Measurements from ENCODE around the gene SRGAP1.
"Not testable (repeated sequence)": the region's sequence is repeated elsewhere in the genome, so short reads cannot be mapped to it uniquely, and the experiment has no call there.

The SRGAP1 gene

DNA sequence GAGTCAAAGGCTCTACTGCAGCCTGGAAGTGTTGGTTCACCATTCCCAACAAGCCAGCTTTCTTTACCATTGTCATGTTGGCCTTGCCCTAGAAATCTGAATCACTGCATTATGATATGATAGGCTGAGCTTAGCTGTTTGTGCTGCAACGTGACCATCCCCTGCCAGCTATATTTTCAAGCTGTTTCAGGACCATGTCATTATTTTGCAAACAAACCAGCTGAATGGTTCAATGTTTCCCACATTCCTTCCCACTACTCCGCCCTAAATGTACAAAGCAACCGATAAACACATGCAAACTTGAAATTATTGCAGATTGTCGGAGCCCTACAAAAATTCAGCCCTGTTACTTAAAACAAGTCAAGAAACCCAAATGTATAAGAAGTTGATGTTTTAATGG is 241.5 kb downstream of the SRGAP1 start:
- DNase-seq (ENCODE audit: low spot score): peak; percentile 26

DNA sequence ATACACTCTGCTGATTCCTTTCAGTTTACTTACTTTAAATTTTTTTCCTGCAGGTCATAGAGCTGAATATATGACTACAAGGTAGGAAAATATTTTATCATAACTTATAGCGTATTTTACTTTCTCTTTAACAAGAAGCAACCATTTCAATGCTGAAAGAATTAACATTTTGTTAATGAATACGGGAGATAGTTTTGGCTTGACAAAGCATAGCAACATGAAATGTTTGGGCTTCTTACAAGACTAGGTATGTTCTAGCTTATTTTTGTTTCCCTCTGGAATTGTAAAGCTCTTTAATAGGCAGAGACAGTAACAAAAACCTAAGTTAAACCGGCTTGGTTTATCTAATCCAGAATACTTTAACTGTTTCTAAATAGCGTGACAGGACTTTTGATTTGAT is 242.4 kb downstream of the SRGAP1 start:
- DNase-seq (ENCODE audit: low spot score): no peak

DNA sequence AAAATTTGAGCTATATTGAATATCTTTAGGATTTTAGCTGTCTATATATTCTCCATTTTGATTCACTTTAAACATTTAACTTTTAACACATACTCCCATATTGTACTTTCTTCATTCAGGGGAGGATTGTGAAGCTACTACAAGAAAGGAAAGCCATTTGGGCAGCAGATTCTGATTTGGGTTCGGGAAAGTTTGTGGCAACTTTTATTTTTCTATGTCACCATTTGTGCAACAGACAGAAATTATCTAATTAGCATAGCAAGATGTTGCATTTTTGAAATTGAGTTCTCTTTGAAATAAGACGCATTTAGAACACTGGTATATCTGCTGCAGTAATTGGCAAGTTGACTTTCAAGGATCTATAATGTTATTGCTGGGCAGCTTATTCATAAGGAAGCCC is 243.3 kb downstream of the SRGAP1 start:
- no peak for DNase-seq (ENCODE audit: low spot score)

DNA sequence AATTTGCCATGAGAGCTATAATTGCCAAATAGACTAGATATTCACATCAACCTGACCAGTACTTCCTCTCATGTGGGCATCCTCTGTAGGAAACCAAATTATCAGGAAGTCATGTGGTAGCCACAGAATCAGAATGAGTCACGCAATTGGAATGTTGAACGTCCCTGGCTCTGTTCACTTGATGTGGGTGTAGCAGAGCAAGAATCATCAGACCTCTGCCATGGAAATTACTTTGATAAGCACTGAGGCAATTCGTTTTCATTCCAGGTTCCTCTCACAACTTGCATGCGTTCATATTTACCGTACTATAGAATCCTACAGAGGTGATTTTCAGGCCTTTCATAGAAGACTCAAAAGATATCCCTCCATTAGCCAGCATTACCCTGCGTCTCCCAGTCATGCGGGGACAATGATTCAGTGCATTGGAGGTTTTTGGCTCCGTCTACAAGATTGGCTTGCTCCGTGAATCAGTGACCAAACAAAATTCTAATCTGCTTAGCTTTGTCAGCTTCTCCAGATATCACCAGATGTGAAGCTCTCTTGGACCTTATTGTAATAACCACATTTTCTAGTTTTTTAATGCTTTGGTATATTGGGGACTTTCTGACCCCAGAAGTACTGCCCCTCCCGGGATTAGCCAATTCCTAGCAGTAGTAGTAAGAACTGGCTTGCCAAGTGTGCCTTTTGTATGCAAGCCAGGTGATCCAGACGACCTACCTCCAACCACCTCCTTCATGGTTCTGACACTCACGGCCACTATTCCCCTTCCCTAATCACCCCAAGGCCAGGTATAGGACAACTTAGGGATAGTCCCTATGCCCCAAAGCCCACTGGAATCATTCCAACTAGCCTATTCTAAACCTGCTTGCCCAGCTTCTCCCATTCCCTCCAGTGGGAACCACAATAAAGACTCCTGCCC is 244.2 kb downstream of the SRGAP1 start:
- DNase-seq (ENCODE audit: low spot score): peak; percentile 81

DNA sequence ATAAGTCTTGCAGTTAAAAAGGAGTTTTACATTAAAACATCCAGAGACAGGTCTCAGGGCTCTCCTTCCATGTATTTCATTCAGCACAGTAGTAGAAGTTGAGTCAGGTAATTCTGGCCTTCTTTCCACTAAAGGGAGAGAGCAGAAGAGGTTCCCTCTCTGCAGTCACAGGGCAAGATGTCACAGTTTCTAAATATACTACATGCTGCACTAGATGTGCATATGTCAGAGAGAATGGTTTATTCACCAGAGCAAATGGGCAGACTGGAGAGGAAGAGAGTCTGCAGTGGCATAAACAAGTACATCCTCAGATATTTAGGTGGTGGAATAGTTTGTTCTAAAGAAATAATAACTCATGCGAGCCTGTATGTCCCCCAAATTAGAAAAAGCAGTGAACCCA is 245.5 kb downstream of the SRGAP1 start:
- DNase-seq (ENCODE audit: low spot score): no peak

DNA sequence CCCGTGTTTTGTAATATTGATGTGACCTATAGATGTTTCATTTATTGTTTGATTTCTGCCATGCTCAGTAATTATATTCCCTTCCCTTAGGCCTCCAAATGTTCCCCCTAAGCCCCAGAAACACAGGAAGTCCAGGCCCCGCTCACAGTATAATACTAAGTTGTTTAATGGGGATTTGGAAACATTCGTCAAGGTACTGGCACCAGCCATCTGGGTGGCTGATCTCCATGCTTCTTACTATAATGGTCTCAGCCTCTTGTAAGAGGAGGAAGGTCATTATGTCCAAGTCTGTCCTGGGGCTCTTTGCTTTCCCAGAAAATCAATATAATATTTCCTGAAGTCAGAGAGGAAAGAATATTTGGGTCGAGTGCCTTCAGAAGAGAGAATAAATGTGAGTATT is 246.7 kb downstream of the SRGAP1 start:
- no peak for DNase-seq (ENCODE audit: low spot score)

DNA sequence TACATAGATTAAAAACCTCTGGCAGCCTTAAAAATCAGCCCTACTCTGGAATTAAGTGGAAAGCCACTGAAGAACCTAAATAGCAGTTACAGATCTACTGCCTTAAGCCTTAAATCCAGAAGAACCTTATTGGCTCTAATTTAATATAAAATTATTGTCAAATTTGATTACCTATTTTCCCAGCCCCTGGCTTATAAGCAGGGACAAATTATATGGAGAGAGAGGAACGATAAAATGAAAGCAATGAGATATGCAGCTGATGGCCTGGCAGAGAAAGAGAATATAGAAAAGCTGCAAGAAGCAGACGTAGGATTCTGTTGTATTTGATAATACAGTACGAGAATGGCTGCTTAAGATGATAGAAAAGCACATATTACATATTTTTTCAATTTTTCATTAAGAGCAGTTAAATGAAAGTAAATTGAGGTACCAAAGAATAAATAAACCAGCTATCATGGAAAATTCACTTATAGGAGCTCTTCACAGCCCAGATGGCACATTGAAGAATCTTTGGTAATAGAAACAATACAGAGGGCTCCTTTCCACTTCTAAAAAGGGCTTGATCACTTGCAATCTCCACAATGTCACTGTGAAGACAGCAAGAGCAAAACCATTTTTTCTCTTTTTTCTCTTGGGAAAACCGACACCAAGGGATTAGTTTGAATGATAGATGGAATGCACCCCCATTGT is 248.2 kb downstream of the SRGAP1 start:
- no peak for DNase-seq (ENCODE audit: low spot score)

DNA sequence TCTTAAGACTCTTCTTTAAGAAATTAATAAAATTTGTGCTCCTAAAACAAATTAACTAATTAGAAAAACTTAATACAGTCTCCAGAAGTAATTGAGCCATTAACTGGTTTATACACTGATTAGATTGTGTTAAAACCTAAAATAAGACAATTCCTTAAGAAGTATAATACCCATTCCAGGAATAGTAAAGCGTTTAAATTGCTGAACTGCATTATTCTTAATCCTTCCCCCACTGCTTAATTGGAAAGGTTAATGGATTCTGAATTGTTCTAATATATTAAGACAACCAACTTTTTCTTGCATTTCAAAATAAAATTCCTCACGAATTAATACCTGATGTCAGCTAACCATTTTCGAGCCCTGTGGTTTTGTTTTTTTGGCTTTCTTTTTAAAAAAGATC is 249.2 kb downstream of the SRGAP1 start:
- no peak for DNase-seq (ENCODE audit: low spot score)

DNA sequence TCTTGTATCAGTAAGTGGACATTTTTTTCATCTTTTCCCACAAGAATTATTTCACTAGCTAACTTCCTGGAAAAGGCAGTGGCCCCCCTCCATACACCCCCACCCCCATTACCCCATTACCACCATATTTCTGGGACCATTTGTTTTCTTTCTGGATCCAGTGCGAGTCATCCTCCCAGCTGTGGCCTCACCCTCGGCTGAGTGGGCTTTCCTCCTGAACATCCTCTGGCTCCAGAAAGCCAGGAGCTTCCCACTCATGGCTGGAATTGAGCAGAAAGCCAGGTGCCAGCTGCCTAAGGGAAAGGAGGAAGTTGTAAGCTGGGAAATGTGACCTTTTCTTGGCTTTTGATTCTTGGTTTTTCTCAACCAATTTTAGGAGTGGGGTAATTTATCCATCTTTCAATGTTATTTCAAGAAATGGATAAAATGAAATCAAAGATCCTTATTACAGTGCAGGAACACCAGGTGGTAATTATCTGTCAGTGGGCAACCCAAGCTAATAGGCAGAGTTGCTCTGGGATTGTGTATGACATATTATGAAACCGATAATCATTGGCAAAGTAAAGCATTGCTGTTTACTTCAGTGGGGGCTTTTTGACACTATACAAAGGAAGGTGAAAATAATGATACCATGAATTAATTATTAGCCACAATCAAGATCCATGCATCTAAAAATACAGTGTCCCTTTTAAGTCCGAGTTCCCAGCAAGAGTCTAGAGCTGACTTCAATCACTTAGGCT is 253.0 kb downstream of the SRGAP1 start:
- DNase-seq (ENCODE audit: low spot score): no peak

DNA sequence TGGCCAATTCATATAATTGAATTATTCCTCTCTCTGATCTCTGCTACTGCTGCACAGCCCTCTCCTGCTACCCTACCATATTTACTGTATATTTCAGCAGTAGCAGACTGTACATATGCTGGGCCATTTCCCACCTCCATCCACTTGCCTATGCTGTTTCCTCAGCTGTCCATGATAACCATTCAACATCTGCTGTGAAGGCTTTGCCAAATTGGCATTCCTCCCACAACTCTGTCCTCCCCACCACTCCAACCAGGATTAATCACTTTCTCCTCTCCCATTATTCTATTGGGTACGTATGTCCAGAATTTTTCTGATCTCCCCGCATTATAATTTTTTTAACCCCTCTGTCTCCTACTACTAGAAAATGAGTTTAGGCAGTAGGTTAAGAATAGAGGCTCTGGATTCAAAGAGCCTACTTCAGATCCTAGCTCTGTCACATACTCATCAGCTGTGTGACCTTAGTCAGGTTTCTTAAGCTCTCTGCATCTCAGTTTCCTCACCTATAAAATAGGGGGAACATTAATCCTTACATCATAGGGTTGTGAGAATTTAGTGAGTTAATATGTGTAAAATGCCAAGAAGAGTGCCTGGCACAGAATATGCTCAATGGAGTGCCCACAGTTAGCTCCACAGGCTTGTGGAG is 254.3 kb downstream of the SRGAP1 start:
- DNase-seq (ENCODE audit: low spot score): peak; percentile 40

DNA sequence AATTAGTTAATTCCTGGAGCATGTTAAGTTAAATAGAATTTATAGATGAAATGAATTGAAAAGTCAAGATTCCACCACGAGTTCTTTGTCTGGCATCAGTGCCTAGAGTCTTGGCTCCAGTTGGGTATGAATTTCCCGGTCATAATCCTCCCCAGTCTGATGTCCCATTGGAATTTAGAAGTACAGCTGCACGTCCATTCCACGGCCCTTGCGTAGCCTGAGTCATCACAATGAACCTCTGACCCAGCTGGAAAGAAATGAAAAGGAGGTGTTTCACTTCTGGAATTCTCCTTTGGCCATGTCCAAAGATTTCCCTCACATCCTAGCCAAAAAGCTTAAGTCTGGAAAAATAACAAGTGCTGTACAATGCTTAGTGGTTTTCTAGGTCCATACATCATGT is 254.9 kb downstream of the SRGAP1 start:
- DNase-seq (ENCODE audit: low spot score): peak; percentile 80

DNA sequence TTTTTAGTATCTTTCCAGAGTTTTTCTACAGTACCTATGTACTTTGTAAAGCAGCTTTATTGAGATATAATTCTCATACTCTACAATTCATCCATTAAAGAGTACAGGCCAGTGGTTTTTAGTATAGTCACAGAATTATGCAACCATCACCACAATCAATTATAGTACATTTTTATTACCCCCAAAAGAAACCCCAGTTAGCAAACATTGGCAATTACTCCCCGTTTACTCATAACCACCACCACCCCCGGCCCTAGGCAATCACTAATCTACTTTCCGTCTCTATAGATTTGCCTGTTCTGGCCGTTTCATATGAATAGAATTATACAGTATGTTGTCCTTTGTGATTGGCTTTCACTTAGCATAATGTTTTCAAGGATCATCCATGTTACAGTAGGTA is 257.8 kb downstream of the SRGAP1 start:
- DNase-seq (ENCODE audit: low spot score): no peak

DNA sequence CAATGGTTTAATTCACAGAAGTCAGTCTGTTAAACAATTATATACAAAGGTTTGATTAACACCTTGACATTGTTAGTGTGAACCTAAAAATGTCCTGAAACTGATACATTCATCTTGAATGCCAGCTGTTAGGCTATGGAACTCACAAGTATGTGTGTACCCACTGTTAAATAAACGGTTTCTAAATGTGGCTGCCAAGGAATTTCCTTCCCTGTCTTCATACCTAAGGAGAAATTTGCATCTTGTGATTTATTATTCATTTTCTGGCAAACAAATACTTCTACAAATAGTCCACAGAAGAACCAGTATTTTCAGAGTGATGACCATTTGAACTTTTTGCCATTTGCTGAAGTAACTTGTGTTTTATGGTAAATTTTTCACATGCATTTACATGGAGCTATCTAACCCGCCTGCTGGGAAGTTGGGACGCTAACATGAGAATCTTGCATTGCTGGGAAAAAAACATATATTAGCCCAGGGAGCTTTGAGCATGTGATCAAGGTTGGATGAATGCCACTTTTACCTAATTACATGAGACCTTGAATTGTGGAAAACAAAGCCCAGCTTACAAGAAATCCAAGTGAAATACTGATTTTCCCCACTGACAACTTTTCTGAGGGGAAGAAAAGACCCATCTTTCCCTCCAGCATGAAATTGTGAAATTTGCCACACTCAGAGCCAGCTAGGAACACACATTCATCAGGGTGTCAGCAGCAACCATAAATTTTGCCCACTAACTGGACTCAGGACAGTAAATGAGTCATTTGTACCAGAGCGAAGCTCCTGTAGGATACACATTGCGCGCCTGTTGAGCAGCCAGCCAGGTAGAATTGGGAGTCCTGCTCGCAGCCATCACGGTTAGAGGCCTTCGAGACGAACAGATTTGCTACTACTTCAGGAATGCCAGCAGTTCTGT is 259.6 kb downstream of the SRGAP1 start:
- DNase-seq (ENCODE audit: low spot score): no peak

DNA sequence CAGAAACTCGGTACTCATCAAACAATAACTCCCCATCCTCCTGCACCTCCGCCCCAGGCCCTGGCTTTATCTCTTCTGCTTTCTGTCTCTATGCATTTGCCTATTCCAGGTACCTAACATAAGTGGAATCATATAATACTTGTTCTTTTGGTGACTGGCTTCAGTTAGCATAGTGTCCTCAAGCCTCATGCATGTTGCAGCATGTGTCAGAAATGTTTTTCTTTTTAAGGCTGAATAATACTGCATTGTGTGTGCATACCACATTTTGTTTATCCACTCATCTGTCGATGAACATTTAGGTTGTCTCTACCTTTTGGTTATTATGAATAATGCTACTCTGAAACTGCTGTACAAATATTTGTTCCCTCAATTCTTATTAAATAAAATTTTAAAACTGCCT is 260.5 kb downstream of the SRGAP1 start:
- no peak for DNase-seq (ENCODE audit: low spot score)

DNA sequence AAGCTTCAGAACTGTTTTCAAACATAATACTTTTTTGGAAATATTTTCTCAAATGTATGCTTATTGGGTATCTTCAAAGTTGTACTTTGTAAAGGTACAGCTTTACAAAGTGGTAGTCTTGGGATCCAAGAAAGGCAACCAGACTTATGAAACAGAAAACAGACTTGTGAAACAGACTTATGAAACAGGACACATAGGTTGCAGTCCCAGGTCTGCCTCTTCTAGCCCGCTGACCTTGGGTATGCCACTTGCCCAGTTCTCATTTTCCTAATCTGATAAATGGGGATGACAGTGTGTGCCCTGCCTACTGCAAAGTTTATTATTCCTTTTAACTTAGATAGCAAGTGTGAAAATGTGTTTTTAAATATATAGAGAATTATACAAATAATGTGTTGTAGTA is 263.3 kb downstream of the SRGAP1 start:
- DNase-seq (ENCODE audit: low spot score): no peak

DNA sequence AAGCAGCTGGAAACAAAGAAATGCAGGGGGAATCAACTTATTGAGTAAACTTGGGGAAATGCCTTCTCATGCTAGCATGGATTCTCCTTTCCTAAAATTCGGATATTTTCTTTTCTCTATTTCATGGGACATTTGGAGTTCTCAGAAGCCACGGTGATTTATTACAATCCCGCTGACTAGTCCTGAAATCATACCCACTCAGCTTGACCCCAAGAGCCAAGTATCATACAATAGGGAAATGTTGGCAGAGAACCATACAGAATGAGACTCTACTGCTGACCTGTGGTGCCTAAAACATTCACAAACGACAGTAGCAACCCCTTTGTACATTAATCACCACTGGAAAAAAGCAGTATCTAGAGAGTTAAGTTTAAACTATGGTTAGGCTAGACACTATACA is 265.2 kb downstream of the SRGAP1 start:
- DNase-seq (ENCODE audit: low spot score): no peak

DNA sequence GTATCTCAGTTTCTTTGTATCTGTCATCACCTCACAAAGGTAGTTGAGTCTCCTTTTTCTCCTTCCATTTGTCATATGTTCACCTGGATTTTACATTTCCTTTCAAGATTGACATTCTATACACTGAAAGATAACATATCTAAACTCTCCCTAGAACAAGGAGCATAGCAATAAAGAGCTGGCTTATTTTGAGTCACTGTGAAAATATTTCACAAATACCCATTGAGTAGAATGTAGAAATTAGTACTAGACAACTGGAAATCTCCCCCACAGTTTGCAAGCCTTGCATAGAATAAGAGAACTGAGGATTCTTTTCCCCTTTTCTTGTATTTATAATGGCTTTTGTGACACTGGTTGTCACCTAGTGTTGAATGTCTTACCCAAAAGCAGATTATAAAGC is 266.4 kb downstream of the SRGAP1 start:
- no peak for DNase-seq (ENCODE audit: low spot score)

DNA sequence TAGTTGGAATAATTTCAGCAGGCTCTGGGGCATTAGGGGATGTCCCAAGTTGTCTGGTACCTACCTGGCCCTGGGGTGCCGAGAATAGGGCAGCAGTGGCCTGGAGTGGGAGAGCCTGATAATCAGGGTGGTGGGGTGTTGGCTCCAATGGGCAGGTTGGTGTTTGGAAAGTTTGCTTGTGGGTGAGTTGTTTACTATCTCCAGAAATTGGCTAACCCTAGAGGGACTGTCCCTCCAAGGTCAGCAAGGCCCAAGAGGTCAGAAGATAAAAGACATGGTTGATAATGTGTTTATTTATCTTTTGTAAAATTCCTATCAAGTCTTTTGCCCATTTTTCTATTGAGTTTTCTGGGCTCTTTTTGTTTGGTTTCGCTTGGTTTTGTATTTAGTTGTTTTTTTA is 272.5 kb downstream of the SRGAP1 start:
- DNase-seq (ENCODE audit: low spot score): no peak

DNA sequence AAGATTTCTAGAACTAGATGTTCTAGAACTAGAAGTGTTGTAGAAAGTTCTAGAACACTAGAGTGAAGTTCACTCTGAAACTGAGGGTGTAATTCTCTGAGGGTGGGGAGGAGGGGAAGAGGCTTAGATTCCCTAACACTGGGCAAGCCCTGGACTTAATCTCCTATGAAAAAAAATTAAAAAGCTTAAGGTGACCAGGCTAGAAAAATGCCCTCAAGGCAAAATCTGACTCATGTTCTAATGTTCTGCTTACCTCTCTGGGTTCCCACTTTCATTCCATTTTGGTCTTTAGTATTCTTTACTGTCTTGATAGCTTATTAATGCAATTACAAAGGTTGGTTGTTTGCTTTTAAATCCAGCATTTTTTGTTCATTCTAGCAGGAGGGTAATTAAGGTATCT is 276.1 kb downstream of the SRGAP1 start:
- no peak for DNase-seq (ENCODE audit: low spot score)

DNA sequence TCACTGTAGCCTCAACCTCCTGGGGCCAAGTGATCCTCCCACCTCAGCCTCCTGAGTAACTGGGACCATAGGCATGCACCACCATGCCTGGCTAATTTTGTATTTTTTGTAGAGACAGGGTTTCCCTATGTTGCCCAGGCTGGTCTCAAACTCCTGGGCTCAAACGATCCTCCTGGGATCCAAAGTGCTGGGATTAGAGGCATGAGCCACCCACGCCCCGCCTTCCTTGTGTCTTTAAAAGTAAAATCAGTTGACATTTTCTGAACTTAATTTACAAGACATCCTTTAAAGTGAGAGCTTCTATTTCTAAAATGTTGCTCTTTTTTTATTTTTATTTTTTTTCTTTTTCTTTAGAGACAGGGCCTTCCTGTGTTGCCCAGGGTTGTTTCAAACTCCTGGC is 276.6 kb downstream of the SRGAP1 start:
- not testable (repeated sequence) for DNase-seq (ENCODE audit: low spot score)

DNA sequence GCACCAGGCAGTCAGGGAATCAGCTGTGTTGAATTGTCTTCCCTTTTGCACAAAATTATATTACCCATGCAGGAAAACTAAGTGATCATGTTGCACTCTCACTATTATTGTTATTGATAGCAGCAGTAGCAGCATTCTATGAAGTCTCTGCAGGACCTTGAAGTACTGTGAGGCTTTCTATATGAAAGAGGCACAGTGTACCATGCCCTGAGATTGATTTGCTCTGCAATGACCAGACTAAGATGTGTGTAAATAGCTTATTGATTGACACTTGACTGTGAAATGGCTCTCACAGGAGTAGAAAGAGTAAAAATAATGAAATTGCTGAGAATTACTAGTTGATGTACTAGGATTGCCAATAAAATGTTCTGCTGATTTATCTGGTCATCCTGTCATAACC is 277.7 kb downstream of the SRGAP1 start:
- no peak for DNase-seq (ENCODE audit: low spot score)
